ENCODE results near the gene ATP1A1. TPM values are rescaled to one million over a fixed set of nuclear protein-coding genes. Genes with fewer than 3 reads are reported as not detected.

The ATP1A1 gene
- total RNA-seq, 1 experiment from 2014 or later: 239 TPM

DNA sequence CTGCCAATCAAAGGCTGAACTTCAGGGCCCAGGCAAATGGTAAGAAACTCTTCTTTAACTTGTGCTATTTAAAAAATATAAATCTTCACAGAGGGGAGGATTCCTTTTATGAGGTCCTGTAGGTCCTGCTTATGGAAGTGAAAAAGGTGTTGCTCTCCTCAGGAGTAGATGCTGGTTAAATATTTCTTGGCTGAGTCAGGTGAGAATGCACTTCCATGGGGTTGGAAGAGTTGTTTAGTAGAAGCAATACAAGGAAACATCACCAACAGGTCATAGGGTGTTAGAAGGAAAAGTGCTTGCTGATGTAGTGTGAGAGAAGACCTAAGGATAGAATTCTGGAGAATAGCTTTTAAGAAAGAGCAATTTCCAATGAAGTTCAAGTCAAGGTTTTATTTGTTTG, 42.2 kb upstream of the ATP1A1 start:
- Histone ChIP-seq H3K4me1 (ENCODE audit: insufficient read depth, low read length) (peaks cover 3% of the 10 kb centered on the region; the same call in 1 of the 2 replicates), H2BK12ac (ENCODE audit: insufficient read length, low read depth, low read length) (no peak overlapping the region), H3K23ac (ENCODE audit: insufficient read length, low read depth, low read length) (no peak overlapping the region), H3K14ac (ENCODE audit: insufficient read depth, low read length) (no peak overlapping the region), H2BK15ac (ENCODE audit: low read depth, low read length) (no peak overlapping the region), H2BK20ac (ENCODE audit: low read depth, low read length, poor library complexity, severe bottlenecking) (no peak overlapping the region), H3K79me1 (ENCODE audit: insufficient read depth, low read depth, low read length, poor library complexity, severe bottlenecking) (no peaks in the 10 kb centered on the region), H4K5ac (ENCODE audit: insufficient read length, low read depth, low read length) (no peak overlapping the region), H4K20me1 (ENCODE audit: control insufficient read depth, insufficient read depth, insufficient read length) (no peaks in the 10 kb centered on the region), H3K9me3 (ENCODE audit: control insufficient read depth, low read depth, low read length) (no peaks in the 10 kb centered on the region), H4K91ac (ENCODE audit: insufficient read length, low read depth, low read length) (no peak overlapping the region), H3K4me2 (ENCODE audit: insufficient read depth, insufficient read length, low read length) (no peak overlapping the region), H3K56ac (ENCODE audit: insufficient read length, low read depth, low read length) (no peak overlapping the region), H3K79me2 (ENCODE audit: insufficient read depth, low read length) (no peaks in the 10 kb centered on the region), H3K27me3 (ENCODE audit: insufficient read depth, low read length) (no peaks in the 10 kb centered on the region), H3K9ac (ENCODE audit: extremely low read depth, insufficient read length, low read length) (no peak overlapping the region), H3K18ac (ENCODE audit: insufficient read length, low read depth, low read length) (no peak overlapping the region), H3T11ph (ENCODE audit: low read length) (no peak overlapping the region), H2BK5ac (ENCODE audit: insufficient read length, low read length) (no peak overlapping the region), H2AK5ac (ENCODE audit: insufficient read length, low read length) (no peak overlapping the region), H3K23me2 (ENCODE audit: insufficient read length, low read depth, low read length, poor library complexity, severe bottlenecking) (no peaks in the 10 kb centered on the region), H2BK120ac (ENCODE audit: low read depth, low read length, poor library complexity, severe bottlenecking) (no peak overlapping the region), H4K8ac (replicated peaks; ENCODE audit: insufficient read length, low read depth, low read length) (no peak overlapping the region), H3K4ac (ENCODE audit: low read depth, low read length) (no peak overlapping the region), H2AFZ (ENCODE audit: low read length) (no peak overlapping the region), H3K27ac (ENCODE audit: insufficient read length, low read depth, low read length) (no peak overlapping the region)
- peaks cover 1% of the 10 kb centered on the region; the same call in 1 of the 2 replicates for H3K27me3 Mint-ChIP-seq (ENCODE audit: low read depth)
- no peak overlapping the region for H3K4me3 Mint-ChIP-seq
- H3K4me1 Mint-ChIP-seq: peaks cover 18 to 22% of the 10 kb centered on the region in 2 experiments
- H3K27ac Mint-ChIP-seq: no peak overlapping the region
- TF ChIP-seq CTCF (conservative IDR thresholded peaks at IDR 0.05): no peak
- no peak for DNase-seq
- no peaks in the 10 kb centered on the region for H3K36me3 Mint-ChIP-seq (ENCODE audit: insufficient read depth in 1 of 3, low read depth in 3 of 3)
- H3K9me3 Mint-ChIP-seq: no peaks in the 10 kb centered on the region

Measured in H9 (cell line).